HEK293T (cell line): Measurements from ENCODE around the gene TSFM.

Source experiments
- FOXM1 ChIP-seq: fragments of 450-650 bp; IDR thresholded peaks from 2 replicates; pipeline ENCODE4 v1.6.1; 2017; ENCODE audit warnings: mild to moderate bottlenecking, borderline replicate concordance
- LEF1 ChIP-seq: fragments of 450-650 bp; IDR thresholded peaks from 2 replicates; pipeline ENCODE4 v1.6.1; 2017; ENCODE audit warnings: mild to moderate bottlenecking, borderline replicate concordance
- SP1 ChIP-seq: fragments of 450-650 bp; IDR thresholded peaks from 2 replicates; pipeline ENCODE4 v1.6.1; 2017
- SUZ12 ChIP-seq: fragments of 450-650 bp; IDR thresholded peaks from 2 replicates; pipeline ENCODE4 v1.6.1; 2016; ENCODE audit warnings: mild to moderate bottlenecking
- TARDBP ChIP-seq: fragments of 450-650 bp; IDR thresholded peaks from 2 replicates; pipeline ENCODE4 v1.6.1; 2016

- TF ChIP-seq SUZ12 (no peak), SP1 (no peak), FOXM1 (no peak), LEF1 (no peak), TARDBP (no peak)
Measured at GRCh38 chr12:57846285-57846576, 63.6 kb downstream of the TSFM start.
